ES-I3 (cell line): Measurements from ENCODE around the gene MYOD1.

Experiments
- H3K36me3 ChIP-seq: 2 replicates; pipeline ENCODE4 v1.6.1; 2013; ENCODE audit warnings: mild to moderate bottlenecking, low read length, control low read depth, moderate library complexity; ENCODE audit not compliant: insufficient read depth
- H3K4me1 ChIP-seq: 2 replicates; pipeline ENCODE4 v1.6.1; 2013; ENCODE audit warnings: mild to moderate bottlenecking, control low read depth, low read length; ENCODE audit not compliant: insufficient read depth
- H3K9ac ChIP-seq: 2 replicates; pipeline ENCODE4 v1.6.1; 2013; ENCODE audit warnings: low read depth, mild to moderate bottlenecking, low read length, moderate library complexity
- H3K9me3 ChIP-seq: 2 replicates; pipeline ENCODE4 v1.6.1; 2013; ENCODE audit warnings: mild to moderate bottlenecking, low read length, moderate library complexity; ENCODE audit not compliant: control insufficient read depth, insufficient read depth

The MYOD1 gene

DNA sequence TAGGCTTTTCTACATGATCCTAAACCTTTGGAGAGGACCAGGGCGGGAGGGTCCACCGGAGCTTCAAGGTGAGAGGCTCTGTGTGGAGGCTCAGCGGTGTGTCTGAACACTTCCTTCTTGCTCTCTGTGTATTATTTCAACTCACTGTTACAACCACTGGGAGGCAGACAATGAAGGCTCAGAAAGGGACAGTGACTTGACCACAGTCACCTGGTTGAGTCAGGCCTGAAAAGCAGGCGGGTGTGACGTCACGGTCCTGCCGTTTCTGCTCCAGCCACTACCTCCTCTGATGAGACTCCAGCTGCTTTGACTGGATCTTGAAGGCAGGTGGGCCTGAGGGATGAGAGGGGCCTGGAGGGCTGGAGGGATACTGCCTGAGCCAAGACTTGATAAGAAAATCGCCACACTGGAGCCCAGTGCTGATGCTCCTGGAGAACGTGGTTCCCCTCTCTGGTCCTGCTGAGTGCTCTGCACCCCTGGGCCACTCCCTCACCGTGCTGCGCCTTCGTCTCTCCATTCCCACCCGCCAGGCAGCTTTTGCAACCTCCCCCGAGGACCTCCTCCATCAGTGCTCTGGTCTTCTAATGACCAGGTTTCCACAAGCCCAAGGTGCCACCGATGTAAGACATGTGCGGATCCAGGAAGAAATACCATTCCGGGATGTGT, 43.1 kb downstream of the MYOD1 start:
- Histone ChIP-seq H3K9ac (no peak overlapping the region), H3K9me3 (no peaks in the 10 kb centered on the region), H3K4me1 (no peaks in the 10 kb centered on the region), H3K36me3 (no peaks in the 10 kb centered on the region)

DNA sequence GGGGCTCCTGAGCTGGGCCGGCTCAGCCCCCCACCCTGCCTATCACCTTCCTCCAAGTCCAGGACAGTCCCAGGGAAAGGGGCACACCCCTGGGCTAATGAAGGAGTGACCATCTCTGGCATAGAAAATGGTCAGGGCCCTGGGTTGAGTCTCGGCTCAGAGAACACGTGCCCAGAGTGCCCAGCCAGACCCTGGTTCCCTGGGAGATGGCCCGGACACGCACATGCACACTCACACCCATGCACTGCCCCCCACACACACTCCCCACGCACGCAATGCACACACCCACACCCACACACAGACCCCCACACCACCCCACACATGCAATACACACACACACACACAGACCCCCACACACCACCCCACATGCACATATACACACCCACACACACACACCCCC, 43.9 kb downstream of the MYOD1 start:
- H3K4me1 ChIP-seq, result no peaks in the 10 kb centered on the region
- no peaks in the 10 kb centered on the region for H3K9me3 ChIP-seq
- no peaks in the 10 kb centered on the region for H3K36me3 ChIP-seq
- no peak overlapping the region for H3K9ac ChIP-seq

- Histone ChIP-seq H3K9ac (no peak overlapping the region), H3K36me3 (no peaks in the 10 kb centered on the region), H3K4me1 (no peaks in the 10 kb centered on the region), H3K9me3 (no peaks in the 10 kb centered on the region)
These were observed 44.3 kb downstream of the MYOD1 start for GRCh38 chr11:17763703-17764102.

DNA sequence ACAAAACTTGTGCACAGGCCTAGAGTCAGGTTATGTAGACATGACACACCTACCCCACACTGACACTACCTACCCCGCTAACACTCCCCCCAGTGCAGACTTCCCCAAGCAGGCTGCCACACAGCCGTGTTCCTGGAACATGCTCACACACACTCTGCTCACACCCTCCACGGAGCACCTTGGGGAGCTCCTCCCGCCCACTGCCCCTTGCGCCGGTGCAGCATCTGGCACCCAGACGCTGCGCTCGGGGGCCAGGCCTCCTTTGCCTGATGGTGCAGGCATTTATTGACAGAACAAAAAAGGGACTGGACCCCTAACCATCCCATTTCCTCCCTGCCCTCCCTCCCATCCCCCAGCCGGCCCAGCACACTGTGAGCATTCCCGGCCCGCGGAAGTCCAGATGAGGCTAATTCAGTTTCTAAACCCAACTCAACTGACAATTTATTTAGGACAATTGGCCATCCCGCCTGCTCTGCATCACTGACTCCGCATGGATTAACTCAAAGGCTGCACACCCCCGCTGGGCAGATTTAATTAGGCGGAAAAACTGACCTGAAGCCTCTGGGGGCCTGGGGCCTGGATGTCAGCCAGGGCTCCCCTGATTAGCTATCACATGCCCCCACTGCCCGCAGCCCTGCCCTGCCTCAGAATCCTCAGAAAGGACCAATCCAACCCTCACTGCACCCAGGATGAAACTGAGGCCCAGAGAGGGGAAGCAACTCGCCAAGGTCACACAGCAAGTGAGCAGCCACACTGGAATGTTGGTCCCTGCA, 45.3 kb downstream of the MYOD1 start:
- Histone ChIP-seq H3K36me3 (no peaks in the 10 kb centered on the region), H3K4me1 (no peaks in the 10 kb centered on the region), H3K9me3 (no peaks in the 10 kb centered on the region), H3K9ac (no peak overlapping the region)

DNA sequence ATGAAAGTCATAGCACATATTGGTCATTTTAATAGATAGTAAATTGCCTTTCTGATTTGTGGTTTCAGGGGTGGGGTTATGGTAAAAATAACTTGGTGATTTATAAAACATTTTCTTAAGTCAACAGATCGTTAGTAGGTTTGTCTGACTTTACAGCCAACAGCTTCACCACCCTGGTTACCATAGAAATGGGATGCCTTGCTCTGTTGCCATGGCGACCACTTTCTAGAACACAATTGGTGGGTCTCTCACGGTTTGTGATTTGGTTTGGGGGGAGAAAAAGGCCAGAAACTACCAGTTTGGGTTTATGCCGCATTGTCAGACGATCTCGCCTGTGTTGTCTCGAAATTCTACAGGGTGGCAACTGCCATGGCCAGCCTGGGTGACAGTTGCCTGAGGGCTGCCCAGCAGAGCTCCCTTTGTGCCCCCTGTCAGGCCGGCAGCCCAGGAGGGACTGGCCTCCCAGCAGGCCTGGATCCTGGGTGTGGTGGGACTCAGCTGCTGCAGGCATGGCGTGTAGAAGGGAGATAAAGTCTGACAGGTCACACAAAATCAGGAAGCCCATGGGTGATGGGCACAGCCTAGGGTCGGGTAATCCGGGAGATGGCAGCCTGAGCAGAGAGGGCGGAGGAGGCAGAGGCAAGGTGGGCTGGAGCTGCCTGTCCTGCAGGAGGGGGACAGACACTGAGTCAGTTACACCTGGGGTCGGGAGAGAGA, 46.1 kb downstream of the MYOD1 start:
- H3K9me3 ChIP-seq, result no peaks in the 10 kb centered on the region
- no peaks in the 10 kb centered on the region for H3K36me3 ChIP-seq

GRCh38 chr11:17766073-17766359, 46.6 kb downstream of the MYOD1 start:
- H3K4me1 ChIP-seq, result peaks cover 4% of the 10 kb centered on the region; the same call in 1 of the 2 replicates
- H3K9me3 ChIP-seq, result no peaks in the 10 kb centered on the region
- no peaks in the 10 kb centered on the region for H3K36me3 ChIP-seq
- H3K9ac ChIP-seq, result no peak overlapping the region

More for the DNA sequence above, 46.1 kb downstream of the MYOD1 start:
- no peak overlapping the region for H3K9ac ChIP-seq
- peaks cover 4% of the 10 kb centered on the region; the same call in 1 of the 2 replicates for H3K4me1 ChIP-seq

DNA sequence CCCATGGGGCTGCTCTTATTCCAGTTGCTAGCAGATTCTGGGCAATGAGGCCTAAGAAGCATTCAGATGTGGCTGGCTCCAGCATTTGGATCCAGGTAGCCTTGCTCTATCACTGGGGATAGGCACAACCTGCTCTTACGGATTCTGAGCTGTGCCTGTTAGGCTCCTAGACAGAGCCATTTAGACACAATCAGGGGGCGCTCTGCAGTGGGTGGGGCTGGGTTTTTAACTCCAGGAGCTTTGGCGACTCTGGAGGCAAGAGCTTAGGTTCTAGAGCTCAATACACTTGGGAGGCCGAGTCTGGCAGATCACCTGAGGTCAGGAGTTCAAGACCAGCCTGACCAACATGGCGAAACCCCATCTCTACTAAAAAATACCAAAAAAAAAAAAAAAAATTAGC, 47.2 kb downstream of the MYOD1 start:
- H3K9ac ChIP-seq, result no peak overlapping the region
- H3K9me3 ChIP-seq, result no peaks in the 10 kb centered on the region
- no peaks in the 10 kb centered on the region for H3K36me3 ChIP-seq
- H3K4me1 ChIP-seq, result peaks cover 4% of the 10 kb centered on the region; the same call in 1 of the 2 replicates

DNA sequence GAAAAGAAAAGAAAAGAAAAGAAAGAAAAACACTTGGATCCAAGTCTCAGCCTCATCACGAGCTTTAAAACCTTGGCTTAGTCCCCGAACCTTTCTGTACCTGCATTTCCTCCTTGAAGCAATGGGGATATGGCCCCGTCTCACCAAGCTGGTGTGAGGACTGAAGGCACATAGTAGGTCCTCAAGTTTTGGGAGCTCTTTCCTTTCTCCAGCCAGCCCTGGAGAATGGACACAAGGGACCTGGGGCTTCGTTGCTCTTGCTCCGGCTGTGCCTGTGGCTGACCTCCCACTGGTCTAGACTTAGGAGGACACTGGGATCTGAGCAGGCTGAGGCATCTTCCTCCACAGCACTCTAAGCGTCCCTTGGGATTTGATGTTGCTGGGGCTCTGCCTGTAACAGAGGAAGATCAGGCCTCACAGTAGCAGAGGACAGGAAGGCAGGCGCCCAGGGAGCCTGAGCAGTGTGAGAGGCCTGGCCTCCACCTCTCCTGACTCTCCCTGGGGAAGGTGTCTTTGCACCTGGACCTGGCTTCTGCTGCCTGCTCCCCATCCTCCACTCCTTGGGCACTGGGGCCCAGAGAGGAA, 48.0 kb downstream of the MYOD1 start:
- Histone ChIP-seq H3K9me3 (no peaks in the 10 kb centered on the region), H3K9ac (no peak overlapping the region), H3K36me3 (no peaks in the 10 kb centered on the region), H3K4me1 (peaks cover 4% of the 10 kb centered on the region; the same call in 1 of the 2 replicates)

- no peaks in the 10 kb centered on the region for H3K9me3 ChIP-seq
- H3K36me3 ChIP-seq, result no peaks in the 10 kb centered on the region
- peaks cover 4% of the 10 kb centered on the region; the same call in 1 of the 2 replicates for H3K4me1 ChIP-seq
- no peak overlapping the region for H3K9ac ChIP-seq
These were observed 48.5 kb downstream of the MYOD1 start for GRCh38 chr11:17767914-17768313.

DNA sequence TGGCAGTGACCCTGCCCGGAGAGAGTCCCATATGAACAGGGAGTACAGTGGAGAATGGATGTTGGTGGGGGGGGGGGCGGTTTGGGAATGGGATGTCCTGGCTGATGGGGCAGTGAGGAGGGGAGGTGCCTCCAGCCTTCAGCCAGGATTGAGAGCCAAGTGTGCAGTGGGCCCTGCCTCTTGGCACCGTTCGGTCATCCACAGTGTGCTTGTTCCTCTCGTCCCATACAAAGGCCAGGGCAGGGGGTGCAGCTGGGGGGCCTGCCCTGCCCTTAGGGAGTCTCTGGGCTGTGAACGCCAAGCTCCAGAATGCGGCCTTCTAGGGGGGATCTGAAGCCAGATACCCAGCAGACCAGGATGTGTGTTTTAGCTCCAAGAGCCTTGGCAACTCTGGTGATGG, 49.2 kb downstream of the MYOD1 start:
- no peaks in the 10 kb centered on the region for H3K9me3 ChIP-seq
- H3K4me1 ChIP-seq, result peaks cover 4% of the 10 kb centered on the region; the same call in 1 of the 2 replicates
- no peak overlapping the region for H3K9ac ChIP-seq
- no peaks in the 10 kb centered on the region for H3K36me3 ChIP-seq

- Histone ChIP-seq H3K36me3 (no peaks in the 10 kb centered on the region), H3K9me3 (no peaks in the 10 kb centered on the region), H3K9ac (no peak overlapping the region), H3K4me1 (peaks cover 4% of the 10 kb centered on the region; the same call in 1 of the 2 replicates)
These were observed 49.8 kb downstream of the MYOD1 start for GRCh38 chr11:17769218-17769617.

DNA sequence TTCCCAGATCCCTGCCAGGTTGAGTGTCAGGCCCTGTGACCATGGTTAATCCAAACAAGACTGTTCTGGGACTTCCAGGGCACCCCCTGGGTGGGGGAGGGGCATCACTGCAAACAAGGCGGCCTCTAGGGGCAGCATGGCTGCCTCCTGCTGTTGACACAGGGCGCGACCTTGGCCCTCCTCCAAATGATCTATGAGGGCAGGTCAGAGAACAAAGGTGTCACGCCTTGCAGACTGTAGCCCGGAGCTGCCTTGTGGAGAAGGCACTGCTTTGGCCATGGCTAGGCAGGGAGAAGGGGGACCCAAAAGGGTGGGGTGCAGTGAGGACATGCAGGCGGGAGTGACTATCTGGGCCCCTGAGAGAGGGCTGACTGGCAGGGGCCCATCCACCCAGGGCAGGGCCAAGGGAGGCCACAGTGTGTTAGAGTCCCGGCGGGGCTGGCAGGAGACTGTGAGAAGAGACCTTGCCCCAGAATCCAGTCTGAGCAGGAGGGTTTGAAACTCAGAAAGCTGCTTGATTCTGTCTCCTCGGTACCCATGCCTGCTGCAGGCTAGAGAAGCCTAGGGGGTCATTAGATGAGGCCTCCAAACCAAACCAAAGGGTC, 50.8 kb downstream of the MYOD1 start:
- Histone ChIP-seq H3K9ac (no peak overlapping the region), H3K9me3 (no peaks in the 10 kb centered on the region), H3K36me3 (no peaks in the 10 kb centered on the region), H3K4me1 (peaks cover 4% of the 10 kb centered on the region; the same call in 1 of the 2 replicates)

- H3K36me3 ChIP-seq, result no peaks in the 10 kb centered on the region
These were observed 51.5 kb downstream of the MYOD1 start for GRCh38 chr11:17770917-17771316.

DNA sequence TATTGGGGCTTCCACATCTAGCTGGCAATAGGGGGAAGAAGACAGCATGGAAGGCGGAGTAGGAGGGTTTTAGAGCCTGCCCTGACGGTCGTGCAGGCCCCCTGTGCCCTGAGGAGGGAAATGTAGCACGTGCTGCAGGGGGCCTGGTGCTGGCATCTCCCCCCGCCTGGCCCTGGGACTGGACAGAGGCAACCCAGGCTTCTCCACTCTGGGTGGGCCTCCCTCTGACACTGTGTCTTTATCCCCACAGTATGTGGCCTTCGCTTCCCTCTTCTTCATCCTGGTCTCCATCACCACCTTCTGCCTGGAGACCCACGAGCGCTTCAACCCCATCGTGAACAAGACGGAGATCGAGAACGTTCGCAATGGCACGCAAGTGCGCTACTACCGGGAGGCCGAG, 52.0 kb downstream of the MYOD1 start:
- H3K9me3 ChIP-seq, result no peaks in the 10 kb centered on the region
- H3K9ac ChIP-seq, result no peak overlapping the region
- H3K36me3 ChIP-seq, result no peaks in the 10 kb centered on the region

More at GRCh38 chr11:17770917-17771316, 51.5 kb downstream of the MYOD1 start:
- Histone ChIP-seq H3K4me1 (peaks cover 4% of the 10 kb centered on the region; the same call in 1 of the 2 replicates), H3K9ac (no peak overlapping the region), H3K9me3 (no peaks in the 10 kb centered on the region)

More for the DNA sequence above, 52.0 kb downstream of the MYOD1 start:
- peaks cover 4% of the 10 kb centered on the region; the same call in 1 of the 2 replicates for H3K4me1 ChIP-seq
